Upper lobe of left lung (tissue), 6 donors: ENCODE measurements around the gene ADAMTSL2. TPM values are rescaled to one million over a fixed set of nuclear protein-coding genes. Genes with fewer than 3 reads are reported as not detected.
"Not testable (repeated sequence)": the region's sequence is repeated elsewhere in the genome, so short reads cannot be mapped to it uniquely, and the experiment has no call there.

Experiments used
- ATAC-seq, 2 donors: fragments of 200-7000 bp; cut with Tn5 transposase; one replicate each; pipeline ENCODE4 v1.9.1; 2022; ENCODE audit warnings: mild to moderate bottlenecking in 2 of 2, moderate library complexity in 2 of 2; ENCODE audit not compliant: low FRiP score in 2 of 2
- DNase-seq, 2 donors: peaks; one replicate each; pipeline ENCODE4 v3.0.0-alpha.2; 2019 to 2020
- H3K27ac ChIP-seq, 4 donors: fragments of 200-600 bp; sonication (generic); one replicate each; pipeline ENCODE4 v1.5.1; 2016 to 2019
- H3K27me3 ChIP-seq, 4 donors: fragments of 200-600 bp; sonication (generic); one replicate each; pipeline ENCODE4 v1.5.1; 2017 to 2019
- H3K36me3 ChIP-seq, 4 donors: fragments of 200-600 bp; sonication (generic); one replicate each; pipeline ENCODE4 v1.5.1; 2016 to 2019
- H3K4me1 ChIP-seq, 4 donors: fragments of 200-600 bp; sonication (generic); one replicate each; pipeline ENCODE4 v1.5.1; 2018 to 2019
- H3K4me3 ChIP-seq, 4 donors: fragments of 200-600 bp; sonication (generic); one replicate each; pipeline ENCODE4 v1.5.1; 2017 to 2019; ENCODE audit warnings: mild to moderate bottlenecking in 2 of 4, moderate library complexity in 1 of 4
- H3K9me3 ChIP-seq, 4 donors: fragments of 200-600 bp; sonication (generic); one replicate each; pipeline ENCODE4 v1.5.1; 2018 to 2019
- EP300 ChIP-seq, 4 donors: sonication (generic); formaldehyde crosslinking; IDR thresholded peaks; one replicate each; pipeline ENCODE4 v1.5.1; 2017; ENCODE audit warnings: antibody characterized with exemption in 4 of 4, control low read depth in 2 of 4
- POLR2A ChIP-seq, 4 donors: fragments of 450-650 bp; IDR thresholded peaks; one replicate each; pipeline ENCODE4 v1.5.1; 2016 to 2017; ENCODE audit warnings: antibody characterized with exemption in 4 of 4, mild to moderate bottlenecking in 2 of 4
- POLR2AphosphoS5 ChIP-seq, 2 donors: sonication (generic); formaldehyde crosslinking; IDR thresholded peaks; one replicate each; pipeline ENCODE4 v1.5.1; 2017; ENCODE audit warnings: antibody characterized with exemption in 2 of 2
- WGBS, 2 donors: methylation state at CpG; one replicate each; pipeline ENCODE4 v1.1.5; 2017 to 2018; 5-methylcytosine and 5-hydroxymethylcytosine counted together
- total RNA-seq, 6 donors: library from RNA; depleted of rRNA in 4 of 6; stranded (reverse); fragments of >200 nt in 4 of 6; gene quantifications; one replicate each; pipeline versions ENCODE4 v1.1.0 to v1.2.1, GENCODE V29; 2016 to 2021
- TF ChIP-seq, protein P1 (sequence below), 6 experiments: fragments of 450-650 bp in 4 of 6; fragments of 200-600 bp in 2 of 6; sonication (generic) in 2 of 6; IDR thresholded peaks; one replicate each; pipeline ENCODE4 v1.5.1; 2016 to 2019; ENCODE audit warnings: antibody characterized with exemption in 6 of 6
- donor health status: DM: no; HTN: no; CAD: no; lungs with moderate emphysema.
- donor health status: DM: no; HTN: yes; CAD: no; lungs with severe emphysema.

Gene ADAMTSL2
- total RNA-seq, 6 donors from 2014 or later, result 1.4 to 34.8 (median 19.2) TPM

DNA sequence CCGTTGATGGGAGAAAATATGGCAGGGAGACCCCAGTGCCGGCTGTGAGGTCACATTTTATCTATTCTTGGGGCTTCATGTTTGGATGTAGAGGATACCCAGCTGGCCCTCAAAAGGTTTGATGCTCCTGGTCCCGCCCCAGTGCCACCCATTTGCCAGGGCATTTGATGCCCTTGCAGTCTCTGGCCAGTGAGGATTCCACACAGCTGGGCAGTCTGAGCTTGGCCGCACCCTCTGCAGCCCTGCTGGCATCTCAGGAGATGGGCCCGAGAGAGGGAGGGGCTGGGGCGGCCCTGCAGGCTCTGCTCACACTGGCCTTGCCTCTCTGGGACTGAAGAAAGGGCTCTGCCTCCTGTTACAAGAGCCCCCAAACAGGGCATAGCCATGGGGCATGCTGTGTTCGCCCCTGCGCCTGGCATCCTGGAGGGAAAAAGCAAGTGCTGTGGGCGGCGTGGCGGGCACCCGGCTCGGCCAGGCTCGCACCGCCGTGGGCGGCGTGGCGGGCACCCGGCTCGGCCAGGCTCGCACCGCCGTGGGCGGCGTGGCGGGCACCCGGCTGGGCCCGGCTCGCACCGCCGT lies 27.6 kb downstream of the ADAMTSL2 start:
- peak in 1 of 2 donors; percentile 63 for DNase-seq
- no peak for TF ChIP-seq POLR2AphosphoS5 (IDR thresholded peaks at IDR 0.05)
- no peak for TF ChIP-seq POLR2A (IDR thresholded peaks at IDR 0.05)
- TF ChIP-seq EP300 (IDR thresholded peaks at IDR 0.05), result no peak
- TF ChIP-seq, protein P1, sequence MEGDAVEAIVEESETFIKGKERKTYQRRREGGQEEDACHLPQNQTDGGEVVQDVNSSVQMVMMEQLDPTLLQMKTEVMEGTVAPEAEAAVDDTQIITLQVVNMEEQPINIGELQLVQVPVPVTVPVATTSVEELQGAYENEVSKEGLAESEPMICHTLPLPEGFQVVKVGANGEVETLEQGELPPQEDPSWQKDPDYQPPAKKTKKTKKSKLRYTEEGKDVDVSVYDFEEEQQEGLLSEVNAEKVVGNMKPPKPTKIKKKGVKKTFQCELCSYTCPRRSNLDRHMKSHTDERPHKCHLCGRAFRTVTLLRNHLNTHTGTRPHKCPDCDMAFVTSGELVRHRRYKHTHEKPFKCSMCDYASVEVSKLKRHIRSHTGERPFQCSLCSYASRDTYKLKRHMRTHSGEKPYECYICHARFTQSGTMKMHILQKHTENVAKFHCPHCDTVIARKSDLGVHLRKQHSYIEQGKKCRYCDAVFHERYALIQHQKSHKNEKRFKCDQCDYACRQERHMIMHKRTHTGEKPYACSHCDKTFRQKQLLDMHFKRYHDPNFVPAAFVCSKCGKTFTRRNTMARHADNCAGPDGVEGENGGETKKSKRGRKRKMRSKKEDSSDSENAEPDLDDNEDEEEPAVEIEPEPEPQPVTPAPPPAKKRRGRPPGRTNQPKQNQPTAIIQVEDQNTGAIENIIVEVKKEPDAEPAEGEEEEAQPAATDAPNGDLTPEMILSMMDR (IDR thresholded peaks at IDR 0.05), result no peak
- WGBS, 2 donors, result 88 to 100% methylated on average over 5 to 21 of the region's 32 CpGs

DNA sequence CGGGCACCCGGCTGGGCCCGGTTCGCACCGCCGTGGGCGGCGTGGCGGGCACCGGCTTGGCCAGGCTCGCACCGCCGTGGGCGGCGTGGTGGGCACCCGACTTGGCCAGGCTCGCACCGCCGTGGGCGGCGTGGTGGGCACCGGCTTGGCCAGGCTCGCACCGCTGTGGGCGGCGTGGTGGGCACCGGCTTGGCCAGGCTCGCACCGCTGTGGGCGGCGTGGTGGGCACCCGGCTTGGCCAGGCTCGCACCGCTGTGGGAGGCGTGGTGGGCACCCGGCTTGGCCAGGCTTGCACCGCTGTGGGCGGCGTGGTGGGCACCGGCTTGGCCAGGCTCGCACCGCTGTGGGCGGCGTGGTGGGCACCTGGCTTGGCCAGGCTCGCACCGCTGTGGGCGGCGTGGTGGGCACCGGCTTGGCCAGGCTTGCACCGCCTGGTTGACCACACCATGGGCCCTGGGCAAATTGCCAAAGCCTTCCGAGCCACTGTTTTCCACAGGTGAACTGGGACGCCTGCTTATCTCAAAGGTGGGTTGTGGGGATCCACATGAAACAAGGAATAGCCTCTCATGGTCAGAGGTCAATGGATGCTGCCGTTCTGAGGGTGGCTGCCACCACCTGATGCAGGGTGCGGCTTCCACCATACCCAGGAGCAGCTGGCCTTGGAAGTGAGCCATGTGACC lies 28.2 kb downstream of the ADAMTSL2 start:
- no peak for ATAC-seq
- H3K4me1 ChIP-seq, result peaks cover 24 to 46% (median 39%) of the 10 kb centered on the region in 4 donors
- no peak overlapping the region for H3K4me3 ChIP-seq
- no peaks in the 10 kb centered on the region for H3K36me3 ChIP-seq
- TF ChIP-seq POLR2A (IDR thresholded peaks at IDR 0.05) (no peak), POLR2AphosphoS5 (IDR thresholded peaks at IDR 0.05) (no peak), EP300 (IDR thresholded peaks at IDR 0.05) (no peak)
- TF ChIP-seq, protein P1 (IDR thresholded peaks at IDR 0.05), result no peak
- H3K27ac ChIP-seq, result peak overlapping the region in 3 of 4 donors; percentile 3 to 45 (median 17)
- no peaks in the 10 kb centered on the region for H3K27me3 ChIP-seq
- 70 to 77% methylated on average over 2 to 12 of the region's 54 CpGs for WGBS, 2 donors
- peak in 1 of 2 donors; percentile 81 for DNase-seq
- no peaks in the 10 kb centered on the region for H3K9me3 ChIP-seq

More for the DNA sequence above, 27.6 kb downstream of the ADAMTSL2 start:
- Histone ChIP-seq H3K4me3 (no peak overlapping the region), H3K27me3 (no peaks in the 10 kb centered on the region), H3K36me3 (no peaks in the 10 kb centered on the region), H3K9me3 (no peaks in the 10 kb centered on the region), H3K4me1 (peaks cover 29 to 52% (median 45%) of the 10 kb centered on the region in 4 donors), H3K27ac (no peak overlapping the region)
- no peak for ATAC-seq

DNA sequence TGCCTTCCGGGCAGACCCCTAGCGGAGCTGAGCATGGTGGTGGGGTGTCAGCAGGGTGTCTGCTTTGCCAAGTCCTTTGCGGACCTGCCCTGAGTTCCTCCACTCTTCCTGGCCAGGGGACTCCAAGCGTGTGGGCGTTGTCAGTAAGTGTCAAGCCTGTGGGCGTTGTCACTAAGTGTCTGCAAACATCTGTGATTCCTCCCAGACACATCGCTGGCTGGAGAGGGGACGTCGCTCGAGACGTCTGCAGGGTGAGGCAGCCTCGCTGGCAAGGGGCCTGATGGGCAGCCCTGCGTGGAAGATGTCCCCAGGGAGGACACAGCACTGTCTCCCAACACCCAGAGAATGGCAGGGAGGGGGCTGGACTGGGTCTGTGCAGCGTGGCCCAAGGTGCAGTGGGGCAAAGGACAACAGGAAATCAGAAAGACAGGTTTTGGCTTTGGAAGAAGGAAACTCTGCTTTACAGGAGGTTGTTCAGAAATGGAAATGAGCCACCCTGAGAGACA lies 28.8 kb downstream of the ADAMTSL2 start:
- ATAC-seq (peak; percentile 27 to 59), DNase-seq (peak in 1 of 2 donors; percentile 81)
- WGBS, 2 donors, result 15 to 23% methylated on average over 4 to 14 of the region's 14 CpGs
- H3K4me3 ChIP-seq, result no peak overlapping the region
- H3K27me3 ChIP-seq, result no peaks in the 10 kb centered on the region
- no peaks in the 10 kb centered on the region for H3K36me3 ChIP-seq
- H3K27ac ChIP-seq, result peak overlapping the region in 3 of 4 donors; percentile 3 to 45 (median 17)
- peaks cover 22 to 40% (median 33%) of the 10 kb centered on the region in 4 donors for H3K4me1 ChIP-seq
- no peaks in the 10 kb centered on the region for H3K9me3 ChIP-seq
- TF ChIP-seq POLR2A (IDR thresholded peaks at IDR 0.05), result no peak
- peak; percentile 88 to 96 for TF ChIP-seq POLR2AphosphoS5 (IDR thresholded peaks at IDR 0.05)
- peak in 1 of 4 donors; percentile 63 for TF ChIP-seq EP300 (IDR thresholded peaks at IDR 0.05)

DNA sequence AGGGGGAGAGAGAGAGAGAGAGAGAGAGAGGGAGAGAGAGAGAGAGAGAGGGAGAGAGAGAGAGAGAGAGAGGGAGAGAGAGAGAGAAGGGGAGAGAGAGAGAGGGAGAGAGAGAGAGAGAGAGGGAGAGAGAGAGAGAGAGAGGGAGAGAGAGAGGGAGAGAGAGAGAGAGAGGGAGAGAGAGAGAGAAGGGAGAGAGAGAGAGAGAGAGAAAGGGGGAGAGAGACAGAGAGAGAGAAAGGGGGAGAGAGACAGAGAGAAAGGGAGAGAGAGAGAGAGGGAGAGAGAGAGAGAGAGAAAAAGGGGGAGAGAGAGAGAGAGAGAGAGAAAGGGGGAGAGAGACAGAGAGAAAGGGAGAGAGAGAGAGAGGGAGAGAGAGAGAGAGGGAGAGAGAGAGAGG lies 29.3 kb downstream of the ADAMTSL2 start:
- not testable (repeated sequence) for H3K9me3 ChIP-seq, H3K36me3 ChIP-seq, ATAC-seq, H3K4me3 ChIP-seq, DNase-seq, H3K27me3 ChIP-seq
- H3K4me1 ChIP-seq, result peaks cover 18 to 35% (median 29%) of the 10 kb centered on the region in 4 donors
- TF ChIP-seq, protein P1 (IDR thresholded peaks at IDR 0.05), result peak in 1 of 6 experiments; percentile 58
- peak overlapping the region in 2 of 4 donors; percentile 3 to 45 for H3K27ac ChIP-seq

DNA sequence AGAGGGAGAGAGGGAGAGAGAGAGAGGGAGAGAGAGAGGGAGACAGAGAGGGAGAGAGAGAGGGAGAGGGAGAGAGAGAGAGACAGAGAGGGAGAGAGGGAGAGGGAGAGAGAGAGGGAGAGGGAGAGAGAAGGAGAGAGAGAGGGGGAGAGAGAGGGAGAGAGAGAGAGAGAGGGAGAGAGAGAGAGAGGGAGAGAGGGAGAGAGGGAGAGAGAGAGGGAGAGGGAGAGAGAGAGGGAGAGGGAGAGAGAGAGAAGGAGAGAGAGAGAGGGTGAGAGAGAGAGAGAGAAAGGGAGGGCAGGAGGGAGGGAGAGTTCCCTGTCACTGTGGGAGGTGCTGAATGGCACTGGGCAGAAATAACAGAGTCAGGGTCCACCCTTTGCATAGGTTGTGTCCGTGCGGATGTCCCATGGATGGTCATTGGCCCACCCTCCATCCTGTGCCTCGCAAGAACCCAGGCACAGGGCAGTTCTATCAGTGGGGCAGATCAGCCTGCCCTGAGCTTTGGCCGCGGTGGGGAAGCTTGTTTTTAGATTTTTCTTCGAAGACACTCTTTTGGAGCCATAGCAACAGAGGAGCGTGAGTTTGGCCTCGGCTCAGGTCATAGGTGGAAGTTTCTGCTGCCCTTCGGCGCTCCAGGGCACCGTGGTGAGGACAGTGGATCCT lies 30.1 kb downstream of the ADAMTSL2 start:
- Histone ChIP-seq H3K36me3 (peaks cover 0 to 5% (median 0%) of the 10 kb centered on the region in 4 donors), H3K9me3 (no peaks in the 10 kb centered on the region), H3K4me1 (peaks cover 13 to 28% (median 22%) of the 10 kb centered on the region in 4 donors), H3K4me3 (no peak overlapping the region), H3K27ac (peak overlapping the region; percentile 48 to 69 (median 58)), H3K27me3 (no peaks in the 10 kb centered on the region)
- DNase-seq (no peak), ATAC-seq (no peak)
- no peak for TF ChIP-seq EP300 (IDR thresholded peaks at IDR 0.05)
- TF ChIP-seq, protein P1 (IDR thresholded peaks at IDR 0.05), result peak in 2 of 6 experiments; percentile 60 to 83
- TF ChIP-seq POLR2A (IDR thresholded peaks at IDR 0.05), result no peak
- no peak for TF ChIP-seq POLR2AphosphoS5 (IDR thresholded peaks at IDR 0.05)
- WGBS, 2 donors, result 71 to 87% methylated on average over 11 of the region's 11 CpGs
